Activated CD8-positive, alpha-beta T cell treated with anti-CD3 and anti-CD28 coated beads for 36 hours (primary cell): ENCODE measurements around the gene CHST13. TPM values are rescaled to one million over a fixed set of nuclear protein-coding genes. Genes with fewer than 3 reads are reported as not detected.

ENCODE experiments used
- ATAC-seq: fragments of 200-7000 bp; cut with Tn5 transposase; one replicate; pipeline ENCODE4 v1.10.0; 2021; ENCODE audit warnings: mild to moderate bottlenecking, moderate library complexity
- CTCF ChIA-PET: fragments of 350-600 bp; sonication (Branson Sonifier 250); formaldehyde crosslinking; loops from one replicate; lab custom pipeline; 2021; ENCODE audit warnings: antibody characterized with exemption; lab: Charles Lee
- POLR2A ChIA-PET: fragments of 350-600 bp; sonication (Branson Sonifier 250); formaldehyde crosslinking; loops from one replicate; lab custom pipeline; 2021; ENCODE audit warnings: antibody characterized with exemption; lab: Charles Lee
- DNase-seq: peaks from one replicate; pipeline ENCODE4 v3.0.0-alpha.2; 2020
- H3K27ac Mint-ChIP-seq: one replicate; pipeline ENCODE4 v1.8.0; 2021; ENCODE audit warnings: mild to moderate bottlenecking, mixed read lengths
- H3K27me3 Mint-ChIP-seq: one replicate; pipeline ENCODE4 v1.8.0; 2021; ENCODE audit warnings: mixed read lengths
- H3K36me3 Mint-ChIP-seq: one replicate; pipeline ENCODE4 v1.8.0; 2021; ENCODE audit warnings: low read depth, mixed read lengths
- H3K4me1 Mint-ChIP-seq: one replicate; pipeline ENCODE4 v1.8.0; 2021; ENCODE audit warnings: low read depth, mixed read lengths
- H3K4me3 Mint-ChIP-seq: one replicate; pipeline ENCODE4 v1.8.0; 2021; ENCODE audit warnings: mild to moderate bottlenecking, moderate library complexity, mixed read lengths
- H3K9me3 Mint-ChIP-seq: one replicate; pipeline ENCODE4 v1.8.0; 2021; ENCODE audit warnings: mixed read lengths
- intact Hi-C: fragments of 100-400 bp; cut with micrococcal nuclease; formaldehyde crosslinking; loops from one replicate; pipeline ENCODE4 v1.10.0; 2022
- total RNA-seq, 2 experiments: library from RNA; stranded (reverse); gene quantifications; one replicate each; pipeline ENCODE4 v1.2.3, GENCODE V29; 2021
- TF ChIP-seq, protein P1 (sequence below): fragments of 200-600 bp; IDR thresholded peaks from one replicate; pipeline ENCODE4 v1.8.0; 2022; ENCODE audit warnings: antibody characterized with exemption, mild to moderate bottlenecking

CHST13 gene
- total RNA-seq, 2 experiments from 2014 or later, result not detected

- CTCF ChIA-PET, result no interaction called here
- DNase-seq (no peak), ATAC-seq (no peak)
- Mint-ChIP-seq H3K9me3 (no peaks in the 10 kb centered on the region), H3K36me3 (no peaks in the 10 kb centered on the region), H3K4me3 (no peak overlapping the region), H3K27ac (no peak overlapping the region), H3K27me3 (no peaks in the 10 kb centered on the region), H3K4me1 (no peaks in the 10 kb centered on the region)
- TF ChIP-seq, protein P1, sequence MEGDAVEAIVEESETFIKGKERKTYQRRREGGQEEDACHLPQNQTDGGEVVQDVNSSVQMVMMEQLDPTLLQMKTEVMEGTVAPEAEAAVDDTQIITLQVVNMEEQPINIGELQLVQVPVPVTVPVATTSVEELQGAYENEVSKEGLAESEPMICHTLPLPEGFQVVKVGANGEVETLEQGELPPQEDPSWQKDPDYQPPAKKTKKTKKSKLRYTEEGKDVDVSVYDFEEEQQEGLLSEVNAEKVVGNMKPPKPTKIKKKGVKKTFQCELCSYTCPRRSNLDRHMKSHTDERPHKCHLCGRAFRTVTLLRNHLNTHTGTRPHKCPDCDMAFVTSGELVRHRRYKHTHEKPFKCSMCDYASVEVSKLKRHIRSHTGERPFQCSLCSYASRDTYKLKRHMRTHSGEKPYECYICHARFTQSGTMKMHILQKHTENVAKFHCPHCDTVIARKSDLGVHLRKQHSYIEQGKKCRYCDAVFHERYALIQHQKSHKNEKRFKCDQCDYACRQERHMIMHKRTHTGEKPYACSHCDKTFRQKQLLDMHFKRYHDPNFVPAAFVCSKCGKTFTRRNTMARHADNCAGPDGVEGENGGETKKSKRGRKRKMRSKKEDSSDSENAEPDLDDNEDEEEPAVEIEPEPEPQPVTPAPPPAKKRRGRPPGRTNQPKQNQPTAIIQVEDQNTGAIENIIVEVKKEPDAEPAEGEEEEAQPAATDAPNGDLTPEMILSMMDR, result no peak
- POLR2A ChIA-PET, result no interaction called here
- intact Hi-C loops, result no loop called here
Measured at GRCh38 chr3:126552688-126553283, 28.8 kb downstream of the CHST13 start.

DNA sequence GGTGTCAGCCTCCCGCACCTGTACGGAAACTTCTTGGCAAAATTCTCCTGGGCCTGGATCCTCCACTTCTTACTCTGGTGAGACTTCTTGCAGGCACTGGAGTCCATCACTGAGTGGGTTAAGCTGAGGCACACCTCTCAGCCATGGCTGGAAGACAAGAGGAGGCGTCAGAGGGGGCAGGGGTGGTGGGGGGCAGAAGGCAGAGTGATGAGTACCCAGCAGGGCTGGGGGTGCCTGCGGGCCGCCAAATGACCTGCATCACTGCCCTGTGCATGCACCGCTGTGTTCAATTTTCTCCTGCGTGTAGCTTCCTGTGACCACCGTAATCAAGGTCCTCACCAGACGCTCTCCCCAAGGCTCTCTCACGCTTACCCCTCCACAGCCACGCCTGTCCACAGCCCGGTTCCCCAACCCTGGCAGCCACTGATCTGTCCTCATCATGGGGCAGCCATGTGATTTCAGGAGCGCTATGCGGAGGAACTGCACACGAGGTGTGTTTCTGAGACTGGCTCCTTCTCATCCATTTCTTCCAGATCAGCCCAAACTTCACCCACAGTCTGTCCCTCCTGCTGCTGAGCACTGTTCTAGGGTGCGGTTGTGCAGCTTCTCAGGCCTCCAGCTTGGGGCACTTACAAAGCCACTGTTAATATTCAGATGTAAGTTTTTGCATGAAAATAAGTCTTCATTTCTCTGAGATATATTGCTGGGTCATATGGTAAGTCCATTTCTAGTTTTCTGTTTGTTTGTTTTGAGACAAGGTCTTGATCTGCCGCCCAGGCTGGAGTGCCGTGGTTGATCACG lies 29.5 kb downstream of the CHST13 start:
- Mint-ChIP-seq H3K27ac (no peak overlapping the region), H3K9me3 (no peaks in the 10 kb centered on the region), H3K4me3 (no peak overlapping the region), H3K36me3 (no peaks in the 10 kb centered on the region), H3K27me3 (no peaks in the 10 kb centered on the region), H3K4me1 (no peaks in the 10 kb centered on the region)
- POLR2A ChIA-PET, result no interaction called here
- no peak for ATAC-seq
- CTCF ChIA-PET, result no interaction called here
- TF ChIP-seq, protein P1, result no peak
- intact Hi-C loops, result no loop called here
- no peak for DNase-seq

DNA sequence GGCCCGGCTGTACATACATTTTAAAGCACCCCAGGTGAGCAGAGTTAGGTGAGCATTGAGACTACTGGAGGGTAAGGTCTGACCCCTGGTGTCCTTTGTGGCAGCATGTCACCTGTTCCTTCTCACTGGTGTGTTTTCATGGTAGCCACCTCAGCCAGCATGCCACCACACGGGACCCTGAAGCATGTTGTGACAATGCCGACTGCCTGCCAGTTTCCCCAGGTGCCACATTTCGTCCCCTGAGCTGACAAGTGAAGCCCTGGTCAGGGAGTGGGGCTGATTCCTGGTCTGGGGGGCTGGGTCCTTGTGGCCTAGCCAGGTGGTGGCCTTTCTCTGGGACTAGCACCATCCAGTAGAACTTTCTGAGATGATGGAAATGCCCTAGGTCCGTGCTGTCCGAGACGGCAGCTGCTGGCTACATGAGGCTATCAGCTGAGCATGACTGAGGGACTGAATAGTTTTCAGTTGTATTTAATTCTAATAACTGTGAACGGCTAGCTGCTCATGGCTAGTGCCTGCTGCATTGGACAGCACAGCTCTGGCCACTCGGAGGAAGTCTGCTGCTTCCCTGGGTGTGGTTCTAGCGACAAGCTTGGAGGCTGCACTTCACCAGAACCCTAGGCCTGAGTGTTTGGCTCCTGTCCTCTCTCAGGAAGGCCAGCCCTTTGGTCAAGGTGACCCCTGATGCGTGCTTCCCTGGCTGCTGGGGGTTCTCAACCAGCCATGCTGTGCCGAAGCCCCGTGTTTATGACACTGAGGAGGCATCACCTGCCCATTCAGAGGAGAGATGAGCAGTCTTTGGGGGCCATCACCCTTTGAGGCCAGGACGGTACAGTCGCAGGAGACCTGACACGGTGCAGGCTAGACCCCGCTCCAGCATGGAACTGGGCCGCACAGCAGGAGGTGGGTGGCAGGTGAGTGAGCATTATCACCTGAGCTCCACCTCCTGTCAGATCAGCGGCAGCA lies 30.9 kb downstream of the CHST13 start:
- Mint-ChIP-seq H3K27me3 (no peaks in the 10 kb centered on the region), H3K4me3 (no peak overlapping the region), H3K27ac (no peak overlapping the region), H3K36me3 (no peaks in the 10 kb centered on the region), H3K4me1 (no peaks in the 10 kb centered on the region), H3K9me3 (no peaks in the 10 kb centered on the region)
- intact Hi-C loops, result no loop called here
- ChIA-PET CTCF (interaction anchor here (1.3 kb wide), 1 partner anchor 32 kb away, joined by 5 read pairs; no protein-coding TSS in a partner anchor), POLR2A (no interaction called here)
- DNase-seq (no peak), ATAC-seq (no peak)
- TF ChIP-seq, protein P1, result no peak

- DNase-seq, result no peak
- intact Hi-C loops, result no loop called here
Measured at GRCh38 chr3:126555795-126556636, 32.1 kb downstream of the CHST13 start.

More at GRCh38 chr3:126555795-126556636, 32.1 kb downstream of the CHST13 start:
- TF ChIP-seq, protein P1, result no peak
- Mint-ChIP-seq H3K27me3 (no peaks in the 10 kb centered on the region), H3K36me3 (no peaks in the 10 kb centered on the region), H3K4me1 (no peaks in the 10 kb centered on the region), H3K27ac (no peak overlapping the region), H3K4me3 (no peak overlapping the region), H3K9me3 (no peaks in the 10 kb centered on the region)
- ChIA-PET POLR2A (no interaction called here), CTCF (interaction anchor here (1.3 kb wide), 1 partner anchor 33 kb away, joined by 5 read pairs; no protein-coding TSS in a partner anchor)
- ATAC-seq, result no peak
